ENCODE data around the gene COL4A3.

The COL4A3 gene

DNA sequence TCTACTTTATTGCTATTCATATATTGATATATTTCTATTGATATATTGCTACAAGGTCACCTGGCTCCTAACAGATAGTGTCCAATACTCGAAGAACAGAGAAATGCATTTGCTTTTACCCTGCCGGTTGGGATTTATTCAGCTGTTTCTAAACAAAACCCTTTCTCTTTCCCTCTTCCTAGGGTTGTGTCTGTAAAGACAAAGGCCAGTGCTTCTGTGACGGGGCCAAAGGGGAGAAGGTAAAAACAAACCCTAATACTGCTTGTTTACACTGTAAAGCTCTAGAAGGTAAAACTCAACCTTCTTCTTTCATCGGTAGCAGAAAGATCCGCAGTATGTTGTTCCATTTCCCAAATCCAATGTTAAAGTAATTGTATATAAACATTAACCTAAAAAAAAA lies 73.4 kb downstream of the COL4A3 start:
- Histone ChIP-seq H3K27ac (ENCODE audit: low read length) (no peak overlapping the region), H4K20me1 (ENCODE audit: insufficient read depth, low read length) (no peaks in the 10 kb centered on the region), H3K9me3 (ENCODE audit: insufficient read depth, low read length, severe bottlenecking) (no peaks in the 10 kb centered on the region), H3K79me2 (ENCODE audit: insufficient read depth, low read length) (no peaks in the 10 kb centered on the region), H2AFZ (ENCODE audit: low read depth, low read length) (no peak overlapping the region), H3K4me1 (ENCODE audit: insufficient read depth, low read length) (no peaks in the 10 kb centered on the region), H3K27me3 (ENCODE audit: insufficient read depth, low read length, poor library complexity) (no peaks in the 10 kb centered on the region), H3K4me2 (ENCODE audit: insufficient read depth, low read length) (no peak overlapping the region), H3K9ac (ENCODE audit: low read depth, low read length) (no peak overlapping the region), H3K36me3 (ENCODE audit: insufficient read depth, low read length) (no peaks in the 10 kb centered on the region), H3K4me3 (ENCODE audit: low read depth in 1 of 2, low read length in 2 of 2) (no peak overlapping the region)
- no peak for ATAC-seq (ENCODE audit: insufficient read depth, low read depth)
- TF ChIP-seq EZH2 (IDR thresholded peaks at IDR 0.05; ENCODE audit: borderline replicate concordance, low read depth, low read length, severe bottlenecking): no peak
- TF ChIP-seq, protein P1, sequence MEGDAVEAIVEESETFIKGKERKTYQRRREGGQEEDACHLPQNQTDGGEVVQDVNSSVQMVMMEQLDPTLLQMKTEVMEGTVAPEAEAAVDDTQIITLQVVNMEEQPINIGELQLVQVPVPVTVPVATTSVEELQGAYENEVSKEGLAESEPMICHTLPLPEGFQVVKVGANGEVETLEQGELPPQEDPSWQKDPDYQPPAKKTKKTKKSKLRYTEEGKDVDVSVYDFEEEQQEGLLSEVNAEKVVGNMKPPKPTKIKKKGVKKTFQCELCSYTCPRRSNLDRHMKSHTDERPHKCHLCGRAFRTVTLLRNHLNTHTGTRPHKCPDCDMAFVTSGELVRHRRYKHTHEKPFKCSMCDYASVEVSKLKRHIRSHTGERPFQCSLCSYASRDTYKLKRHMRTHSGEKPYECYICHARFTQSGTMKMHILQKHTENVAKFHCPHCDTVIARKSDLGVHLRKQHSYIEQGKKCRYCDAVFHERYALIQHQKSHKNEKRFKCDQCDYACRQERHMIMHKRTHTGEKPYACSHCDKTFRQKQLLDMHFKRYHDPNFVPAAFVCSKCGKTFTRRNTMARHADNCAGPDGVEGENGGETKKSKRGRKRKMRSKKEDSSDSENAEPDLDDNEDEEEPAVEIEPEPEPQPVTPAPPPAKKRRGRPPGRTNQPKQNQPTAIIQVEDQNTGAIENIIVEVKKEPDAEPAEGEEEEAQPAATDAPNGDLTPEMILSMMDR (IDR thresholded peaks at IDR 0.05; ENCODE audit: borderline replicate concordance, extremely low read depth, low read length, poor library complexity, severe bottlenecking): no peak
- DNase-seq: no peak

DNA sequence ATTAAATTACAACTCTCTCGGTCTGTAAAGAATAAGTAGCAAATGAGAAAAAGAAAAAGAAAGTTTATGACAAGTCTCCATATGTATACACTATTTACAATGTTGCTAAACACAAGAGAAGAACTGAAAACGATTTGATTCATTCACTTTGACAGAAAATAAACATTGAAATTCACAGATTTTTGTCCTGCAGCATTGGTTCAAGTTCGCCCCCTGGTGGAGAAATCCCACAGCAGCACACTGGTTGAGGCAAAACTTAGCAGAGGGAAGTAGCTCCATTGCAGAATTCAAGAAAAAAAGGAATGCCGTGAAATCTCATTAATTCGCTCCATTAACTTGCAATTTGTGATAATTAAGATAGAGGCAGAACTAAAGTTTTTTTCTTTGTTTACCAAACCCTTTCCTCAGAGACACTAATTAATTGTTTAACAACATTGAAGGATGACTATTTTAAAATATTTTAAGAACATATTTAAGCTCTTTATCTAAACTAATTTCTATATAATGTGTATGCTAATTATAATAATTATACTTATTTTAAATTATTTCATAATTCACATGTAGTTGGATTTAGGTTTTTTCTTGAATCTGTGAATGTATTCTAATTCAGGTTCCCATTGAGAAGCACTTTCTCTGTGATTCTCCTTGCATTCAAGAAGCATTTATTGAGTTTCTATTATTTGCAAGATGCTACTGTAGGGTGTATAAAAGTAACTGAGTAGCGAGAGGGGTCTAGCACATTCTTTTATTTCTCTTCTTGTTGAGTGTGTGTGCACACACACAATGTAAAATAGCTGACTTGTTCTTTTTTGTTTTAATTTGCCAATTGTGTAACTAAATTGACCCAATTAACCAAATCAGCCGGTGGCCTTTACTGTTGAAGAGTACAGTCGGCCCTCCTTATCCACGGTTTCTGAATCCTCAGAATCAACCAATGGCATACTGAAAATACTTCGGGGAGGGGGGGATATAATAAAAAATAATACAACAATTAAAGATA lies 74.1 kb downstream of the COL4A3 start:
- Histone ChIP-seq H4K20me1 (ENCODE audit: insufficient read depth, low read length) (no peaks in the 10 kb centered on the region), H3K27ac (ENCODE audit: low read length) (no peak overlapping the region), H3K9ac (ENCODE audit: low read depth, low read length) (no peak overlapping the region), H3K4me2 (ENCODE audit: insufficient read depth, low read length) (no peak overlapping the region), H3K36me3 (ENCODE audit: insufficient read depth, low read length) (no peaks in the 10 kb centered on the region), H3K27me3 (ENCODE audit: insufficient read depth, low read length, poor library complexity) (no peaks in the 10 kb centered on the region), H3K4me1 (ENCODE audit: insufficient read depth, low read length) (no peaks in the 10 kb centered on the region), H3K9me3 (ENCODE audit: insufficient read depth, low read length, severe bottlenecking) (no peaks in the 10 kb centered on the region), H3K79me2 (ENCODE audit: insufficient read depth, low read length) (no peaks in the 10 kb centered on the region), H3K4me3 (ENCODE audit: low read depth in 1 of 2, low read length in 2 of 2) (no peak overlapping the region), H2AFZ (ENCODE audit: low read depth, low read length) (no peak overlapping the region)
- TF ChIP-seq, protein P1 (IDR thresholded peaks at IDR 0.05; ENCODE audit: borderline replicate concordance, extremely low read depth, low read length, poor library complexity, severe bottlenecking): peak; percentile 95
- no peak for TF ChIP-seq EZH2 (IDR thresholded peaks at IDR 0.05; ENCODE audit: borderline replicate concordance, low read depth, low read length, severe bottlenecking)
- ATAC-seq (ENCODE audit: insufficient read depth, low read depth) (peak; percentile 69), DNase-seq (peak; percentile 59)

DNA sequence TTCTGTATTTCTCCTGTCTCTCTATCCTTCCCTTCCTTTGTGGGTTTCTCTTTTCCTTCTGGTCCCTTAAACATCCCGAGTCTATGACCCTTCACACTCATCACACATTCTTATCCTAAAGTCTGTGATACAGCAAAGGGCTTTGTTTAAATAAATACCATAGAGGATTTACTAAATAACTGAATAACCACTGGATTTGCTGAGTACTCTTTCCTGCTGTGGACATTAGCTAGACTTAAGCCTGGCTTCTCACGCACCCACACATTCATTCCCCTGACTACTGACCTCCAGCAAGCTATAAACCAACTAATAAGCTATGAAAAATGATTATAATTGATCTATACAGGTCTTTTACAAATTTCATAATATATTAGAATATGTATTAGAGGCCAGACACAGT lies 76.6 kb downstream of the COL4A3 start:
- no peak for TF ChIP-seq EZH2 (IDR thresholded peaks at IDR 0.05; ENCODE audit: borderline replicate concordance, low read depth, low read length, severe bottlenecking)
- TF ChIP-seq, protein P1 (IDR thresholded peaks at IDR 0.05; ENCODE audit: borderline replicate concordance, extremely low read depth, low read length, poor library complexity, severe bottlenecking): no peak
- Histone ChIP-seq H3K9me3 (ENCODE audit: insufficient read depth, low read length, severe bottlenecking) (no peaks in the 10 kb centered on the region), H3K27ac (ENCODE audit: low read length) (no peak overlapping the region), H3K36me3 (ENCODE audit: insufficient read depth, low read length) (no peaks in the 10 kb centered on the region), H3K4me2 (ENCODE audit: insufficient read depth, low read length) (no peak overlapping the region), H3K4me3 (ENCODE audit: low read depth in 1 of 2, low read length in 2 of 2) (no peak overlapping the region), H3K9ac (ENCODE audit: low read depth, low read length) (no peak overlapping the region), H4K20me1 (ENCODE audit: insufficient read depth, low read length) (no peaks in the 10 kb centered on the region), H3K79me2 (ENCODE audit: insufficient read depth, low read length) (no peaks in the 10 kb centered on the region), H3K4me1 (ENCODE audit: insufficient read depth, low read length) (no peaks in the 10 kb centered on the region), H3K27me3 (ENCODE audit: insufficient read depth, low read length, poor library complexity) (peaks cover 2% of the 10 kb centered on the region), H2AFZ (ENCODE audit: low read depth, low read length) (no peak overlapping the region)
- no peak for ATAC-seq (ENCODE audit: insufficient read depth, low read depth)
- DNase-seq: no peak

Measured in DND-41 (cell line).